Activated T-helper 2 cell treated with anti-CD3 and anti-CD28 coated beads, Interferon-gamma antibody, Interleukin-2, Interleukin-4, amounts not matched to agents 10 μg/mL and 5 μg/mL and 100 μg/mL, durations not matched to agents 14 hours and 24 hours and 36 hours (primary cell): ENCODE measurements around the gene PDZD2. TPM values are rescaled to one million over a fixed set of nuclear protein-coding genes. Genes with fewer than 3 reads are reported as not detected.

Source experiments
- DNase-seq: peaks from one replicate; pipeline ENCODE4 v3.0.0; 2021; ENCODE audit warnings: low spot score
- H3K27ac Mint-ChIP-seq: one replicate; pipeline ENCODE4 v1.8.0; 2021; ENCODE audit warnings: mixed read lengths
- H3K27me3 Mint-ChIP-seq: one replicate; pipeline ENCODE4 v1.8.0; 2021; ENCODE audit warnings: low read depth, mixed read lengths
- H3K36me3 Mint-ChIP-seq: one replicate; pipeline ENCODE4 v1.8.0; 2021; ENCODE audit warnings: low read depth, mixed read lengths
- H3K4me1 Mint-ChIP-seq: one replicate; pipeline ENCODE4 v1.8.0; 2021; ENCODE audit warnings: low read depth, mixed read lengths
- H3K4me3 Mint-ChIP-seq: one replicate; pipeline ENCODE4 v1.8.0; 2021; ENCODE audit warnings: low read depth, mild to moderate bottlenecking, moderate library complexity, mixed read lengths
- H3K9me3 Mint-ChIP-seq: one replicate; pipeline ENCODE4 v1.8.0; 2021; ENCODE audit warnings: mixed read lengths
- intact Hi-C: fragments of 100-400 bp; cut with micrococcal nuclease; formaldehyde crosslinking; loops from one replicate; pipeline ENCODE4 v1.15.1; 2023
- total RNA-seq: library from RNA; stranded (reverse); gene quantifications from 2 replicates; pipeline ENCODE4 v1.2.3, GENCODE V29; 2022

Gene PDZD2
- total RNA-seq, 1 donor from 2014 or later, result 0.25 TPM

- H3K4me1 Mint-ChIP-seq, result no peaks in the 10 kb centered on the region
- no peak overlapping the region for H3K27ac Mint-ChIP-seq
- no peak for DNase-seq
- H3K36me3 Mint-ChIP-seq, result no peaks in the 10 kb centered on the region
- no peak overlapping the region for H3K4me3 Mint-ChIP-seq
- peaks cover 10% of the 10 kb centered on the region for H3K27me3 Mint-ChIP-seq
- intact Hi-C loops, result no loop called here
- H3K9me3 Mint-ChIP-seq, result peaks cover 15% of the 10 kb centered on the region
Observed at GRCh38 chr5:31861601-31862000, 222.7 kb downstream of the PDZD2 start.

GRCh38 chr5:31863991-31864411 is 225.1 kb downstream of the PDZD2 start:
- intact Hi-C loops, result no loop called here
- peaks cover 6% of the 10 kb centered on the region for H3K27me3 Mint-ChIP-seq
- no peak overlapping the region for H3K27ac Mint-ChIP-seq

GRCh38 chr5:31866166-31866565 is 227.2 kb downstream of the PDZD2 start:
- Mint-ChIP-seq H3K9me3 (no peaks in the 10 kb centered on the region), H3K27ac (no peak overlapping the region)
- DNase-seq, result no peak

More at GRCh38 chr5:31863991-31864411, 225.1 kb downstream of the PDZD2 start:
- no peak for DNase-seq
- Mint-ChIP-seq H3K36me3 (no peaks in the 10 kb centered on the region), H3K9me3 (peaks cover 14% of the 10 kb centered on the region), H3K4me3 (no peak overlapping the region), H3K4me1 (no peaks in the 10 kb centered on the region)

GRCh38 chr5:31867219-31867618 is 228.3 kb downstream of the PDZD2 start:
- Mint-ChIP-seq H3K36me3 (no peaks in the 10 kb centered on the region), H3K27ac (no peak overlapping the region), H3K27me3 (peaks cover 6% of the 10 kb centered on the region), H3K4me3 (no peak overlapping the region), H3K4me1 (no peaks in the 10 kb centered on the region), H3K9me3 (no peaks in the 10 kb centered on the region)
- DNase-seq, result no peak
- intact Hi-C loops, result no loop called here

More at GRCh38 chr5:31866166-31866565, 227.2 kb downstream of the PDZD2 start:
- intact Hi-C loops, result no loop called here
- no peak overlapping the region for H3K4me3 Mint-ChIP-seq
- H3K36me3 Mint-ChIP-seq, result no peaks in the 10 kb centered on the region
- peaks cover 6% of the 10 kb centered on the region for H3K27me3 Mint-ChIP-seq
- H3K4me1 Mint-ChIP-seq, result no peaks in the 10 kb centered on the region

GRCh38 chr5:31880449-31880848 is 241.5 kb downstream of the PDZD2 start:
- intact Hi-C loops, result no loop called here
- Mint-ChIP-seq H3K27ac (no peak overlapping the region), H3K27me3 (no peaks in the 10 kb centered on the region), H3K4me1 (no peaks in the 10 kb centered on the region), H3K4me3 (no peak overlapping the region), H3K9me3 (no peaks in the 10 kb centered on the region), H3K36me3 (no peaks in the 10 kb centered on the region)
- no peak for DNase-seq

GRCh38 chr5:31884896-31885295 is 246.0 kb downstream of the PDZD2 start:
- H3K4me3 Mint-ChIP-seq, result no peak overlapping the region
- no peak overlapping the region for H3K27ac Mint-ChIP-seq
- H3K36me3 Mint-ChIP-seq, result no peaks in the 10 kb centered on the region
- H3K4me1 Mint-ChIP-seq, result no peaks in the 10 kb centered on the region
- intact Hi-C loops, result no loop called here
- no peaks in the 10 kb centered on the region for H3K9me3 Mint-ChIP-seq
- DNase-seq, result no peak
- no peaks in the 10 kb centered on the region for H3K27me3 Mint-ChIP-seq

GRCh38 chr5:31886206-31886605 is 247.3 kb downstream of the PDZD2 start:
- H3K36me3 Mint-ChIP-seq, result no peaks in the 10 kb centered on the region
- intact Hi-C loops, result no loop called here
- no peaks in the 10 kb centered on the region for H3K9me3 Mint-ChIP-seq
- no peak overlapping the region for H3K27ac Mint-ChIP-seq
- no peaks in the 10 kb centered on the region for H3K4me1 Mint-ChIP-seq
- no peaks in the 10 kb centered on the region for H3K27me3 Mint-ChIP-seq
- H3K4me3 Mint-ChIP-seq, result no peak overlapping the region
- DNase-seq, result no peak

- DNase-seq, result no peak
- H3K27me3 Mint-ChIP-seq, result no peaks in the 10 kb centered on the region
- no peaks in the 10 kb centered on the region for H3K36me3 Mint-ChIP-seq
- H3K4me3 Mint-ChIP-seq, result no peak overlapping the region
- no peaks in the 10 kb centered on the region for H3K9me3 Mint-ChIP-seq
- intact Hi-C loops, result no loop called here
- H3K4me1 Mint-ChIP-seq, result no peaks in the 10 kb centered on the region
- no peak overlapping the region for H3K27ac Mint-ChIP-seq
Observed at GRCh38 chr5:31887556-31887955, 248.6 kb downstream of the PDZD2 start.

- intact Hi-C loops, result no loop called here
- H3K4me1 Mint-ChIP-seq, result no peaks in the 10 kb centered on the region
- H3K4me3 Mint-ChIP-seq, result no peak overlapping the region
- H3K36me3 Mint-ChIP-seq, result no peaks in the 10 kb centered on the region
- no peak overlapping the region for H3K27ac Mint-ChIP-seq
- no peaks in the 10 kb centered on the region for H3K27me3 Mint-ChIP-seq
- H3K9me3 Mint-ChIP-seq, result no peaks in the 10 kb centered on the region
- no peak for DNase-seq
Observed at GRCh38 chr5:31888564-31888963, 249.6 kb downstream of the PDZD2 start.

- H3K27me3 Mint-ChIP-seq, result no peaks in the 10 kb centered on the region
- intact Hi-C loops, result no loop called here
- no peak overlapping the region for H3K27ac Mint-ChIP-seq
- no peaks in the 10 kb centered on the region for H3K4me1 Mint-ChIP-seq
- H3K4me3 Mint-ChIP-seq, result no peak overlapping the region
- no peak for DNase-seq
- no peaks in the 10 kb centered on the region for H3K9me3 Mint-ChIP-seq
- H3K36me3 Mint-ChIP-seq, result no peaks in the 10 kb centered on the region
Observed at GRCh38 chr5:31889001-31889561, 250.2 kb downstream of the PDZD2 start.

- Mint-ChIP-seq H3K4me1 (no peaks in the 10 kb centered on the region), H3K36me3 (no peaks in the 10 kb centered on the region), H3K4me3 (no peak overlapping the region), H3K27me3 (no peaks in the 10 kb centered on the region), H3K9me3 (no peaks in the 10 kb centered on the region), H3K27ac (no peak overlapping the region)
- no peak for DNase-seq
- intact Hi-C loops, result no loop called here
Observed at GRCh38 chr5:31890046-31890445, 251.1 kb downstream of the PDZD2 start.

- H3K27ac Mint-ChIP-seq, result no peak overlapping the region
- H3K36me3 Mint-ChIP-seq, result no peaks in the 10 kb centered on the region
- no peak for DNase-seq
- H3K4me3 Mint-ChIP-seq, result no peak overlapping the region
- H3K4me1 Mint-ChIP-seq, result no peaks in the 10 kb centered on the region
- H3K9me3 Mint-ChIP-seq, result no peaks in the 10 kb centered on the region
- intact Hi-C loops, result no loop called here
- H3K27me3 Mint-ChIP-seq, result no peaks in the 10 kb centered on the region
Observed at GRCh38 chr5:31894141-31894540, 255.2 kb downstream of the PDZD2 start.

- H3K4me1 Mint-ChIP-seq, result no peaks in the 10 kb centered on the region
- intact Hi-C loops, result no loop called here
- H3K27ac Mint-ChIP-seq, result no peak overlapping the region
- H3K4me3 Mint-ChIP-seq, result no peak overlapping the region
- no peaks in the 10 kb centered on the region for H3K9me3 Mint-ChIP-seq
- DNase-seq, result no peak
- no peaks in the 10 kb centered on the region for H3K27me3 Mint-ChIP-seq
- H3K36me3 Mint-ChIP-seq, result no peaks in the 10 kb centered on the region
Observed at GRCh38 chr5:31895199-31895820, 256.4 kb downstream of the PDZD2 start.
